ENCODE data around the gene MTIF3.

MTIF3 gene

DNA sequence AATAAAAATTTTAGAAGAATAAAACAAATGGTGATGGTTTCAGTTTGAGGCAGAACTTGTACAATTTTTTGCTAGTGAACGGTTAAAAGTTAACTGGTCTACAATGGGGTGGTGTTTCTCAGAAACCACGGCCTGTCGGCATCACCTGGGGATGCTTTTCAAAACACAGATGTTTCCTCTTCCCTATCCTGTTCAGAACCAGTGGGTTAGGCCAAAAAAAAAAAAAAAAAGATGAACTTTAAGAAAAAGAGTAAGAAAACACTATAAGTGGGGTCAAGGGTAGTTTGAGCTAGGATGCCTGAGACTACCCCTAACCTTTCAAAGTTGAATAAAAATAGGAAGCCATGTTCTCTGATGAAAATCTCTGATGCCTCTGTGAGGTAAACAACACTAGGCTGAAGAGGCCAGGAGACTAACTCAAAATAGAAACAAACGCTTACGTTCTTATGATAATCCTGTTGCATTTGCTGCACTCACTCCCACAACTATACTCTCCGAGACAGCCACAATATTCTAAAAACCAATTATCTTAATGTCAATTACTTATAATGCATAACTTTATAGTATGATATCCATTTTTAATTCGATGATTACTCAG is 3.3 kb downstream of the MTIF3 start:
- TF ChIP-seq, protein P1, sequence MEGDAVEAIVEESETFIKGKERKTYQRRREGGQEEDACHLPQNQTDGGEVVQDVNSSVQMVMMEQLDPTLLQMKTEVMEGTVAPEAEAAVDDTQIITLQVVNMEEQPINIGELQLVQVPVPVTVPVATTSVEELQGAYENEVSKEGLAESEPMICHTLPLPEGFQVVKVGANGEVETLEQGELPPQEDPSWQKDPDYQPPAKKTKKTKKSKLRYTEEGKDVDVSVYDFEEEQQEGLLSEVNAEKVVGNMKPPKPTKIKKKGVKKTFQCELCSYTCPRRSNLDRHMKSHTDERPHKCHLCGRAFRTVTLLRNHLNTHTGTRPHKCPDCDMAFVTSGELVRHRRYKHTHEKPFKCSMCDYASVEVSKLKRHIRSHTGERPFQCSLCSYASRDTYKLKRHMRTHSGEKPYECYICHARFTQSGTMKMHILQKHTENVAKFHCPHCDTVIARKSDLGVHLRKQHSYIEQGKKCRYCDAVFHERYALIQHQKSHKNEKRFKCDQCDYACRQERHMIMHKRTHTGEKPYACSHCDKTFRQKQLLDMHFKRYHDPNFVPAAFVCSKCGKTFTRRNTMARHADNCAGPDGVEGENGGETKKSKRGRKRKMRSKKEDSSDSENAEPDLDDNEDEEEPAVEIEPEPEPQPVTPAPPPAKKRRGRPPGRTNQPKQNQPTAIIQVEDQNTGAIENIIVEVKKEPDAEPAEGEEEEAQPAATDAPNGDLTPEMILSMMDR (IDR thresholded peaks at IDR 0.05; ENCODE audit: low read depth, low read length) = no peak
- H3K4me3 ChIP-seq (ENCODE audit: low read depth, low read length) = no peak overlapping the region
- DNase-seq (ENCODE audit: low read depth, low spot score) = no peak
- in situ Hi-C loops (cut with HindIII; ENCODE audit: low sequenced_read_pairs) = no loop called here

DNA sequence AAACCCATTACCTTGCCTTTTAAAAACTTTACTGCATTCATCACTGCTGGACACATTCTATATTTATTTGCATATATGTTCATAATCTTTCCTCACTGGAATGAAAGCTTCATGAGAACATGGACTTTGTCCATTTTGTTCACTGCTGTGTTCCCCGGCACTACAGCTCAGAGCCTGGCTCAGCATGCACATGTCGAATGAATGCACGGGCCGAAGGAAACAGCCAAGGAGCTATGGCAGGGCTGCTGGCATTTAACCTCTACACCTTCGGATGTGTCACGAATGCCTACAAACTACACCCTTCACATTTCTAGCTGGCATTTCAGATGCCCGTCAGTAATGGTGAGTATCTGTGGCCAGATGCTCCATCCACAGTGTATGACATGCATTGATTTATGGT is 7.6 kb downstream of the MTIF3 start:
- no peak overlapping the region for H3K4me3 ChIP-seq (ENCODE audit: low read depth, low read length)
- in situ Hi-C loops (cut with HindIII; ENCODE audit: low sequenced_read_pairs) = no loop called here
- TF ChIP-seq, protein P1 (IDR thresholded peaks at IDR 0.05; ENCODE audit: low read depth, low read length) = no peak
- DNase-seq (ENCODE audit: low read depth, low spot score) = no peak

- in situ Hi-C loops (cut with HindIII; ENCODE audit: low sequenced_read_pairs) = no loop called here
- TF ChIP-seq, protein P1 (IDR thresholded peaks at IDR 0.05; ENCODE audit: low read depth, low read length) = no peak
- no peak for DNase-seq (ENCODE audit: low read depth, low spot score)
- no peak overlapping the region for H3K4me3 ChIP-seq (ENCODE audit: low read depth, low read length)
These were observed 8.2 kb downstream of the MTIF3 start for GRCh38 chr13:27442071-27442647.

GRCh38 chr13:27440408-27440807 is 10.0 kb downstream of the MTIF3 start:
- TF ChIP-seq, protein P1 (IDR thresholded peaks at IDR 0.05; ENCODE audit: low read depth, low read length) = no peak
- DNase-seq (ENCODE audit: low read depth, low spot score) = no peak
- in situ Hi-C loops (cut with HindIII; ENCODE audit: low sequenced_read_pairs) = no loop called here
- no peak overlapping the region for H3K4me3 ChIP-seq (ENCODE audit: low read depth, low read length)

DNA sequence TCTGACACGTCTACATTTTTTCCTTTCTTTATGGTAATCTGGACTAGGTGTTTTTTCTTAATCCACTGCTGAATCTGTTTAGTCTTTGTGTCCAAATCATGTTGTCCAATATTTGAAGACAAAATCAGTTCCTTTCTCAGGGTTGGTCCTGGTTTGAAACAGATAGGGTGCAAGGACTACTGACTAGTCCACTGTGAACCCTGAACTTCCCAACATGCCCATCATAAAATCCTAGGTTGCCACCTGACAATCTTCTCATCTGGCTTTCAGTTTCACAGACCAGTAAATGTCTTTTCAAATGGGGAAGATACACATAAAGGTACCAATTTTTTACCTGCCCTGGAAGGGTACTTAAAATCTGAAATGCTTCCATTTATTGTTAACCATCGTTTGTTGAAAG is 13.2 kb downstream of the MTIF3 start:
- in situ Hi-C loops (cut with HindIII; ENCODE audit: low sequenced_read_pairs) = no loop called here
- no peak for DNase-seq (ENCODE audit: low read depth, low spot score)

GRCh38 chr13:27432611-27433210 is 17.7 kb downstream of the MTIF3 start:
- in situ Hi-C loops (cut with HindIII; ENCODE audit: low sequenced_read_pairs) = no loop called here
- no peak for DNase-seq (ENCODE audit: low read depth, low spot score)
- TF ChIP-seq, protein P1 (IDR thresholded peaks at IDR 0.05; ENCODE audit: low read depth, low read length) = no peak
- H3K4me3 ChIP-seq (ENCODE audit: low read depth, low read length) = no peak overlapping the region

More for the DNA sequence above, 13.2 kb downstream of the MTIF3 start:
- TF ChIP-seq, protein P1 (IDR thresholded peaks at IDR 0.05; ENCODE audit: low read depth, low read length) = no peak
- no peak overlapping the region for H3K4me3 ChIP-seq (ENCODE audit: low read depth, low read length)

Data from astrocyte of the spinal cord (primary cell).